K562 (cell line): ENCODE data around the gene SHISA9. TPM values are rescaled to one million over a fixed set of nuclear protein-coding genes. Genes with fewer than 3 reads are reported as not detected.

ENCODE experiments used
- ATAC-seq: fragments of 200-7000 bp; cut with Tn5 transposase; 3 replicates; pipeline ENCODE4 v1.9.1; 2020; ENCODE audit warnings: moderate library complexity
- BruUV-seq: library from RNA; stranded (reverse); fragments of 400-500 nt; replicated peaks from 2 replicates; lab custom pipeline; 2021; lab: Mats Ljungman, UMichigan
- CTCF ChIA-PET: fragments of 300-600 bp; formaldehyde crosslinking; extraction: SDS; loops from one replicate; lab custom pipeline; 2021; ENCODE audit warnings: low intra/inter-chr PET ratio; lab: Yijun Ruan, JAX
- POLR2A ChIA-PET: fragments of 300-600, 350-650 bp; sonication (Branson Sonifier 250); formaldehyde crosslinking; extraction: SDS; loops from one replicate; lab custom pipeline; 2021; ENCODE audit warnings: antibody characterized with exemption, inconsistent platforms; lab: Yijun Ruan, JAX
- DNase-seq, 4 experiments: peaks; one replicate each; pipeline versions ENCODE4 v3.0.0 to v3.0.0-alpha.2; 2011 to 2018; ENCODE audit warnings: low spot score in 3 of 4, mixed read lengths in 3 of 4; ENCODE audit errors: extremely low read depth in 1 of 4
- FAIRE-seq: peaks from 2 replicates; lab custom pipeline; 2011; peaks lifted over from hg19 to GRCh38; lab: Jason Lieb, UNC
- H2AFZ ChIP-seq: 2 replicates; pipeline ENCODE4 v1.6.0; 2011; ENCODE audit warnings: low read depth, low read length, control low read depth, inconsistent platforms
- H3K27ac ChIP-seq: fragments of 200-600 bp; 3 replicates; pipeline ENCODE4 v1.8.0; 2011; ENCODE audit warnings: low read depth, mild to moderate bottlenecking, control low read depth, inconsistent platforms, low read length, moderate library complexity, mixed read lengths; ENCODE audit errors: extremely low read depth
- H3K27me3 ChIP-seq, 2 experiments: fragments of 300-600 bp in 1 of 2; 2 replicates in 1 of 2; 3 replicates in 1 of 2; pipeline versions ENCODE4 v1.6.0 to v1.8.0; 2011; ENCODE audit warnings: inconsistent platforms in 2 of 2, low read length in 2 of 2, mild to moderate bottlenecking in 1 of 2, mixed read lengths in 1 of 2, moderate library complexity in 1 of 2; ENCODE audit not compliant: control insufficient read depth in 2 of 2, insufficient read depth in 2 of 2
- H3K36me3 ChIP-seq: fragments of 300-600 bp; 3 replicates; pipeline ENCODE4 v1.8.0; 2011; ENCODE audit warnings: mild to moderate bottlenecking, low read length, inconsistent platforms; ENCODE audit not compliant: control insufficient read depth, insufficient read depth
- H3K4me1 ChIP-seq, 2 experiments: fragments of 200-600 bp in 1 of 2; replicated peaks in 1 of 2; 2 replicates in 1 of 2; 3 replicates in 1 of 2; pipeline versions ENCODE4 v1.5.1 to v1.8.0; 2011; ENCODE audit warnings: inconsistent platforms in 2 of 2, low read length in 2 of 2, mild to moderate bottlenecking in 1 of 2, mixed read lengths in 1 of 2, moderate library complexity in 1 of 2; ENCODE audit not compliant: control insufficient read depth in 2 of 2, insufficient read depth in 2 of 2
- H3K4me2 ChIP-seq: 2 replicates; pipeline ENCODE4 v1.6.1; 2011; ENCODE audit warnings: low read length, control low read depth, inconsistent platforms, mixed read lengths; ENCODE audit not compliant: insufficient read depth
- H3K4me3 ChIP-seq: fragments of 200-600 bp; sonication (generic), shearing (Covaris generic); 2 replicates; pipeline ENCODE4 v1.5.1; 2016; ENCODE audit warnings: control low read depth, inconsistent platforms
- H3K79me2 ChIP-seq: fragments of 200-600 bp; 3 replicates; pipeline ENCODE4 v1.8.0; 2011; ENCODE audit warnings: low read length, inconsistent platforms; ENCODE audit not compliant: control insufficient read depth, insufficient read depth
- H3K9ac ChIP-seq, 2 experiments: 2 replicates each; pipeline versions ENCODE4 v1.6.0 to v1.6.1; 2011; ENCODE audit warnings: low read depth in 2 of 2, low read length in 2 of 2, control low read depth in 1 of 2, inconsistent platforms in 1 of 2, mild to moderate bottlenecking in 1 of 2, mixed read lengths in 1 of 2; ENCODE audit not compliant: insufficient read depth in 1 of 2
- H3K9me1 ChIP-seq: one replicate; pipeline ENCODE4 v1.6.0; 2011; ENCODE audit warnings: inconsistent platforms, mild to moderate bottlenecking, low read length, moderate library complexity; ENCODE audit not compliant: control insufficient read depth, insufficient read depth
- H3K9me3 ChIP-seq: replicated peaks from 2 replicates; pipeline ENCODE4 v1.5.1; 2011; ENCODE audit warnings: low read depth, low read length, inconsistent platforms; ENCODE audit not compliant: control insufficient read depth, insufficient read depth
- H4K20me1 ChIP-seq: replicated peaks from 2 replicates; pipeline ENCODE4 v1.6.1; 2011; ENCODE audit warnings: low read length, inconsistent platforms, mixed read lengths; ENCODE audit not compliant: control insufficient read depth, insufficient read depth
- AFF1 ChIP-seq, 2 experiments: fragments of 450-650 bp; IDR thresholded peaks; 2 replicates each; pipeline ENCODE4 v1.6.1; 2018; ENCODE audit warnings: mild to moderate bottlenecking in 2 of 2, low read depth in 1 of 2; ENCODE audit not compliant: partially characterized antibody in 2 of 2
- CBFB ChIP-seq: sonication (generic); formaldehyde crosslinking; IDR thresholded peaks from 2 replicates; pipeline ENCODE4 v1.4.0; 2020; ENCODE audit warnings: mild to moderate bottlenecking, missing genetic modification reagents
- PCBP1 ChIP-seq: fragments of 200-400 bp; formaldehyde crosslinking; IDR thresholded peaks from 2 replicates; pipeline ENCODE4 v1.6.1; 2018; ENCODE audit warnings: mild to moderate bottlenecking, low read depth, low read length; ENCODE audit not compliant: poor library complexity, severe bottlenecking
- SIX5 ChIP-seq, 2 experiments: IDR thresholded peaks; 2 replicates each; pipeline ENCODE4 v1.6.1; 2011; ENCODE audit warnings: low read length in 2 of 2, borderline replicate concordance in 1 of 2, low read depth in 1 of 2, mild to moderate bottlenecking in 1 of 2, moderate library complexity in 1 of 2; ENCODE audit not compliant: insufficient read depth in 1 of 2
- ZBTB1 ChIP-seq: sonication (generic); formaldehyde crosslinking; IDR thresholded peaks from 2 replicates; pipeline ENCODE4 v1.8.1; 2023; ENCODE audit warnings: missing genetic modification reagents, low read depth, mild to moderate bottlenecking, borderline replicate concordance
- ZNF274 ChIP-seq: IDR thresholded peaks from 2 replicates; pipeline ENCODE4 v1.6.1; 2011; ENCODE audit warnings: low read depth, mild to moderate bottlenecking, low read length, moderate library complexity, borderline replicate concordance
- WGBS: fragments of 100-300 bp; shearing (Covaris generic); methylation state at CpG from one replicate; pipeline ENCODE4 v1.1.6; 2016; ENCODE audit warnings: low coverage, mixed read lengths; ENCODE audit not compliant: insufficient coverage; ENCODE audit errors: missing lambda C conversion rate; 5-methylcytosine and 5-hydroxymethylcytosine counted together
- in situ Hi-C: fragments of 300-500 bp; cut with MboI; formaldehyde crosslinking; loops from 4 replicates; pipeline ENCODE4 v1.15.0; 2018; ENCODE audit warnings: inconsistent platforms, mixed read lengths
- intact Hi-C: fragments of 100-400 bp; cut with micrococcal nuclease; formaldehyde crosslinking; loops from 2 replicates; pipeline ENCODE4 v1.14.2; 2022
- polyA plus RNA-seq, 8 experiments: library from polyadenylated mRNA; depleted of rRNA in 4 of 8; stranded (reverse) in 5 of 8; unstranded in 3 of 8; fragments of >200 nt; fragmentation: Nextera tagmentation in 2 of 8; fragmentation: Illumina TruSeq in 1 of 8; extraction: Ambion mirVana in 2 of 8; extraction: Trizol in 1 of 8; gene quantifications; 2 replicates each; pipeline versions ENCODE4 v1.2.1 to v1.2.3, GENCODE V29; 2011 to 2014; ENCODE audit warnings: inconsistent platforms in 1 of 8, missing spikeins in 1 of 8
- total RNA-seq, 7 experiments: library from RNA; depleted of rRNA in 6 of 7; stranded (reverse); fragments of >200 nt in 6 of 7; fragmentation: Illumina TruSeq in 2 of 7; extraction: Trizol in 2 of 7; gene quantifications; 2 replicates each; pipeline versions ENCODE4 v1.2.1 to v1.2.3, GENCODE V29; 2011 to 2021; ENCODE audit warnings: low replicate concordance in 1 of 7
- TF ChIP-seq, protein P1 (sequence below): fragments of 250-450 bp; sonication (Bioruptor Pico); IDR thresholded peaks from 2 replicates; pipeline ENCODE4 v1.8.0; 2022; ENCODE audit warnings: moderate library complexity, mild to moderate bottlenecking, inconsistent platforms
- TF ChIP-seq, protein P2 (sequence below): sonication (generic); formaldehyde crosslinking; IDR thresholded peaks from 2 replicates; pipeline ENCODE4 v1.8.1; 2023; ENCODE audit warnings: mild to moderate bottlenecking, missing genetic modification reagents, moderate library complexity
- TF ChIP-seq, protein P3 (sequence below): fragments of 250-450 bp; sonication (Bioruptor Pico); IDR thresholded peaks from 2 replicates; pipeline ENCODE4 v1.8.0; 2021; ENCODE audit warnings: moderate library complexity, mild to moderate bottlenecking, inconsistent platforms

SHISA9 gene
- total and polyA plus RNA-seq, 9 of the 15 experiments (the other 6 are each of a cell fraction or from before 2014, with no cell fraction given): under 0.01 to 0.16 (median 0.01) TPM; not detected in 6

- TF ChIP-seq, protein P1, sequence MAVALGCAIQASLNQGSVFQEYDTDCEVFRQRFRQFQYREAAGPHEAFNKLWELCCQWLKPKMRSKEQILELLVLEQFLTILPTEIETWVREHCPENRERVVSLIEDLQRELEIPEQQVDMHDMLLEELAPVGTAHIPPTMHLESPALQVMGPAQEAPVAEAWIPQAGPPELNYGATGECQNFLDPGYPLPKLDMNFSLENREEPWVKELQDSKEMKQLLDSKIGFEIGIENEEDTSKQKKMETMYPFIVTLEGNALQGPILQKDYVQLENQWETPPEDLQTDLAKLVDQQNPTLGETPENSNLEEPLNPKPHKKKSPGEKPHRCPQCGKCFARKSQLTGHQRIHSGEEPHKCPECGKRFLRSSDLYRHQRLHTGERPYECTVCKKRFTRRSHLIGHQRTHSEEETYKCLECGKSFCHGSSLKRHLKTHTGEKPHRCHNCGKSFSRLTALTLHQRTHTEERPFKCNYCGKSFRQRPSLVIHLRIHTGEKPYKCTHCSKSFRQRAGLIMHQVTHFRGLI (CRISPR knock-in tag): no peak
- TF ChIP-seq, protein P2, sequence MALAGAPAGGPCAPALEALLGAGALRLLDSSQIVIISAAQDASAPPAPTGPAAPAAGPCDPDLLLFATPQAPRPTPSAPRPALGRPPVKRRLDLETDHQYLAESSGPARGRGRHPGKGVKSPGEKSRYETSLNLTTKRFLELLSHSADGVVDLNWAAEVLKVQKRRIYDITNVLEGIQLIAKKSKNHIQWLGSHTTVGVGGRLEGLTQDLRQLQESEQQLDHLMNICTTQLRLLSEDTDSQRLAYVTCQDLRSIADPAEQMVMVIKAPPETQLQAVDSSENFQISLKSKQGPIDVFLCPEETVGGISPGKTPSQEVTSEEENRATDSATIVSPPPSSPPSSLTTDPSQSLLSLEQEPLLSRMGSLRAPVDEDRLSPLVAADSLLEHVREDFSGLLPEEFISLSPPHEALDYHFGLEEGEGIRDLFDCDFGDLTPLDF (CRISPR knock-in tag): no peak
Observed at GRCh38 chr16:12927591-12927990, 26.2 kb downstream of the SHISA9 start (continued).

GRCh38 chr16:12930881-12931280, 29.5 kb downstream of the SHISA9 start:
- in situ Hi-C loops: no loop called here
- Histone ChIP-seq H3K79me2 (no peaks in the 10 kb centered on the region), H3K9me3 (no peaks in the 10 kb centered on the region), H3K27me3 (no peaks in the 10 kb centered on the region), H3K4me1 (no peaks in the 10 kb centered on the region), H3K9ac (no peak overlapping the region), H3K27ac (no peak overlapping the region)
- WGBS: 0% methylated on average over 4 of the region's 4 CpGs
- intact Hi-C loops: no loop called here
- POLR2A ChIA-PET: no interaction called here
- no peak for ATAC-seq
- TF ChIP-seq PCBP1 (no peak), SIX5 (IDR thresholded peaks at IDR 0.05; ENCODE audit: borderline replicate concordance in 1 of 2, insufficient read depth in 1 of 2, low read depth in 1 of 2, low read length in 2 of 2) (no peak), AFF1 (IDR thresholded peaks at IDR 0.05; ENCODE audit: low read depth in 1 of 2, partially characterized antibody in 2 of 2) (no peak), ZNF274 (no peak), CBFB (CRISPR knock-in tag) (no peak), ZBTB1 (CRISPR knock-in tag) (no peak)
- TF ChIP-seq, protein P3, sequence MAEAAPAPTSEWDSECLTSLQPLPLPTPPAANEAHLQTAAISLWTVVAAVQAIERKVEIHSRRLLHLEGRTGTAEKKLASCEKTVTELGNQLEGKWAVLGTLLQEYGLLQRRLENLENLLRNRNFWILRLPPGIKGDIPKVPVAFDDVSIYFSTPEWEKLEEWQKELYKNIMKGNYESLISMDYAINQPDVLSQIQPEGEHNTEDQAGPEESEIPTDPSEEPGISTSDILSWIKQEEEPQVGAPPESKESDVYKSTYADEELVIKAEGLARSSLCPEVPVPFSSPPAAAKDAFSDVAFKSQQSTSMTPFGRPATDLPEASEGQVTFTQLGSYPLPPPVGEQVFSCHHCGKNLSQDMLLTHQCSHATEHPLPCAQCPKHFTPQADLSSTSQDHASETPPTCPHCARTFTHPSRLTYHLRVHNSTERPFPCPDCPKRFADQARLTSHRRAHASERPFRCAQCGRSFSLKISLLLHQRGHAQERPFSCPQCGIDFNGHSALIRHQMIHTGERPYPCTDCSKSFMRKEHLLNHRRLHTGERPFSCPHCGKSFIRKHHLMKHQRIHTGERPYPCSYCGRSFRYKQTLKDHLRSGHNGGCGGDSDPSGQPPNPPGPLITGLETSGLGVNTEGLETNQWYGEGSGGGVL: no peak
- TF ChIP-seq, all 486 proteins: peak for 0
- Histone ChIP-seq H3K4me3 (no peak overlapping the region), H4K20me1 (no peaks in the 10 kb centered on the region), H3K9me1 (no peaks in the 10 kb centered on the region), H3K4me2 (no peak overlapping the region), H3K36me3 (no peaks in the 10 kb centered on the region), H2AFZ (no peak overlapping the region)
- no peak for DNase-seq
- CTCF ChIA-PET: no interaction called here
- FAIRE-seq: no peak
- BruUV-seq: no TSS peak
